Middle frontal gyrus (tissue), 1 donor: Measurements from ENCODE around the gene ATXN7L1.
"Not testable (repeated sequence)": the region's sequence is repeated elsewhere in the genome, so short reads cannot be mapped to it uniquely, and the experiment has no call there.

Source experiments
- DNase-seq: peaks from one replicate; pipeline ENCODE4 v3.0.0-alpha.2; 2015; ENCODE audit warnings: low spot score; ENCODE audit errors: extremely low spot score

The ATXN7L1 gene

GRCh38 chr7:105805447-105806019, 70.9 kb downstream of the ATXN7L1 start:
- DNase-seq = no peak

GRCh38 chr7:105803429-105803736, 73.0 kb downstream of the ATXN7L1 start:
- no peak for DNase-seq

- DNase-seq = no peak
Observed at GRCh38 chr7:105802604-105803428, 73.6 kb downstream of the ATXN7L1 start.

GRCh38 chr7:105800849-105801534, 75.4 kb downstream of the ATXN7L1 start:
- no peak for DNase-seq

- DNase-seq = no peak
Observed at GRCh38 chr7:105800442-105800841, 76.0 kb downstream of the ATXN7L1 start.

- no peak for DNase-seq
Observed at GRCh38 chr7:105799677-105800076, 76.7 kb downstream of the ATXN7L1 start.

- DNase-seq = no peak
Observed at GRCh38 chr7:105799006-105799405, 77.4 kb downstream of the ATXN7L1 start.

GRCh38 chr7:105797652-105798051, 78.7 kb downstream of the ATXN7L1 start:
- no peak for DNase-seq

- DNase-seq = no peak
Observed at GRCh38 chr7:105796365-105796764, 80.0 kb downstream of the ATXN7L1 start.

- DNase-seq = no peak
Observed at GRCh38 chr7:105794741-105795729, 81.4 kb downstream of the ATXN7L1 start.

GRCh38 chr7:105792488-105793370, 83.7 kb downstream of the ATXN7L1 start:
- DNase-seq = no peak

- DNase-seq = no peak
Observed at GRCh38 chr7:105791926-105792325, 84.5 kb downstream of the ATXN7L1 start.

GRCh38 chr7:105790996-105791395, 85.4 kb downstream of the ATXN7L1 start:
- DNase-seq = no peak

GRCh38 chr7:105790452-105790851, 85.9 kb downstream of the ATXN7L1 start:
- DNase-seq = not testable (repeated sequence)

- no peak for DNase-seq
Observed at GRCh38 chr7:105788816-105789349, 87.5 kb downstream of the ATXN7L1 start.

GRCh38 chr7:105788356-105788755, 88.0 kb downstream of the ATXN7L1 start:
- no peak for DNase-seq

GRCh38 chr7:105787793-105788192, 88.6 kb downstream of the ATXN7L1 start:
- DNase-seq = no peak

- no peak for DNase-seq
Observed at GRCh38 chr7:105786520-105787470, 89.6 kb downstream of the ATXN7L1 start.
